ENCODE results near the gene CACNA2D1. TPM values are rescaled to one million over a fixed set of nuclear protein-coding genes. Genes with fewer than 3 reads are reported as not detected.

The CACNA2D1 gene
- total and polyA plus RNA-seq, 9 of the 15 experiments (the other 6 are each of a cell fraction or from before 2014, with no cell fraction given) = 0.49 TPM; not detected in 8

- H3K27ac ChIP-seq (ENCODE audit: extremely low read depth, low read depth, low read length) = no peak overlapping the region
- no peak overlapping the region for H3K9ac ChIP-seq (ENCODE audit: insufficient read depth in 1 of 2, low read depth in 2 of 2, low read length in 2 of 2)
- BruUV-seq (replicated peaks) = no TSS peak
- WGBS (ENCODE audit: insufficient coverage, low coverage, missing lambda C conversion rate) = 0% methylated on average over 2 of the region's 2 CpGs
- no peaks in the 10 kb centered on the region for H3K4me1 ChIP-seq (replicated peaks in 1 of 2; ENCODE audit: control insufficient read depth in 2 of 2, insufficient read depth in 2 of 2, low read length in 2 of 2)
- ATAC-seq = no peak
- 0 out of 2 replicates have a peak, but pooled peaks cover 2% of the 10 kb centered on the region for H3K9me3 ChIP-seq (replicated peaks; ENCODE audit: control insufficient read depth, insufficient read depth, low read depth, low read length)
- no peaks in the 10 kb centered on the region for H3K9me1 ChIP-seq (ENCODE audit: control insufficient read depth, insufficient read depth, low read length)
- no peak overlapping the region for H3K4me3 ChIP-seq
- intact Hi-C loops (cut with micrococcal nuclease) (no loop called here), in situ Hi-C loops (cut with MboI) (no loop called here)
- CTCF ChIA-PET (ENCODE audit: low intra/inter-chr PET ratio) = no interaction called here
- H3K36me3 ChIP-seq (ENCODE audit: control insufficient read depth, insufficient read depth, low read length) = no peaks in the 10 kb centered on the region
- H3K4me2 ChIP-seq (ENCODE audit: insufficient read depth, low read length) = no peak overlapping the region
- H3K79me2 ChIP-seq (ENCODE audit: control insufficient read depth, insufficient read depth, low read length) = no peaks in the 10 kb centered on the region
- POLR2A ChIA-PET = no interaction called here
- no peak for FAIRE-seq
- no peak overlapping the region for H2AFZ ChIP-seq (ENCODE audit: low read depth, low read length)
- no peaks in the 10 kb centered on the region for H4K20me1 ChIP-seq (replicated peaks; ENCODE audit: control insufficient read depth, insufficient read depth, low read length)
- no peak for DNase-seq (ENCODE audit: extremely low read depth in 1 of 4, low spot score in 3 of 4)
- no peaks in the 10 kb centered on the region for H3K27me3 ChIP-seq (ENCODE audit: control insufficient read depth in 2 of 2, insufficient read depth in 2 of 2, low read length in 2 of 2)
- TF ChIP-seq SETDB1 (IDR thresholded peaks at IDR 0.05; ENCODE audit: low read length) (no peak), SIN3B (IDR thresholded peaks at IDR 0.05; ENCODE audit: low read depth) (no peak), ZNF511 (CRISPR knock-in tag; IDR thresholded peaks at IDR 0.05) (no peak), MAFK (IDR thresholded peaks at IDR 0.05; ENCODE audit: low read length) (no peak), ZNF277 (CRISPR knock-in tag; IDR thresholded peaks at IDR 0.05; ENCODE audit: borderline replicate concordance) (no peak), TCFL5 (CRISPR knock-in tag; conservative IDR thresholded peaks at IDR 0.05) (no peak), MED1 (CRISPR knock-in tag; IDR thresholded peaks at IDR 0.05; ENCODE audit: borderline replicate concordance) (no peak), RBM17 (IDR thresholded peaks at IDR 0.05; ENCODE audit: borderline replicate concordance, low read depth, low read length) (no peak), TAF1 (IDR thresholded peaks at IDR 0.05; ENCODE audit: control insufficient read depth, extremely low read depth, insufficient read depth, low read length, severe bottlenecking) (no peak), PTBP1 (IDR thresholded peaks at IDR 0.05; ENCODE audit: low read depth, low read length) (no peak), CBX2 (IDR thresholded peaks at IDR 0.05; ENCODE audit: insufficient read depth, low read length, poor library complexity, severe bottlenecking) (no peak), CC2D1A (IDR thresholded peaks at IDR 0.05) (no peak), CUX1 (CRISPR knock-in tag; IDR thresholded peaks at IDR 0.05) (no peak), PRPF4 (IDR thresholded peaks at IDR 0.05; ENCODE audit: insufficient read depth, low read depth, low read length, poor library complexity, severe bottlenecking) (no peak), ZNF239 (CRISPR knock-in tag; IDR thresholded peaks at IDR 0.05) (no peak)
Observed at GRCh38 chr7:82335001-82335400, 108.6 kb downstream of the CACNA2D1 start.

Data from K562 (cell line).